ENCODE data around the gene FLOT1. TPM values are rescaled to one million over a fixed set of nuclear protein-coding genes. Genes with fewer than 3 reads are reported as not detected.

FLOT1 gene
- polyA plus RNA-seq, 1 donor = 94.5 TPM

GRCh38 chr6:30747902-30748769 is 5.6 kb upstream of the FLOT1 start:
- peak overlapping the region; percentile 73 for H3K27ac ChIP-seq (ENCODE audit: low read length)
- no peaks in the 10 kb centered on the region for H3K9me3 ChIP-seq (ENCODE audit: control insufficient read depth, low read depth, low read length)
- no peaks in the 10 kb centered on the region for H3K36me3 ChIP-seq (ENCODE audit: control insufficient read depth, insufficient read depth, low read length)
- DNase-seq = peak in 1 of 2 donors; percentile 65
- H3K4me1 ChIP-seq (ENCODE audit: control insufficient read depth, insufficient read depth, low read length) = peaks cover 46% of the 10 kb centered on the region
- H3K27me3 ChIP-seq (ENCODE audit: control insufficient read depth, insufficient read depth, low read length) = no peaks in the 10 kb centered on the region
- H3K4me3 ChIP-seq (ENCODE audit: low read length) = no peak overlapping the region
- WGBS (ENCODE audit: insufficient coverage, low lambda C conversion rate) = 13% methylated on average over 1 of the region's 6 CpGs

GRCh38 chr6:30747300-30747687 is 4.8 kb upstream of the FLOT1 start:
- no peaks in the 10 kb centered on the region for H3K27me3 ChIP-seq (ENCODE audit: control insufficient read depth, insufficient read depth, low read length)
- no peaks in the 10 kb centered on the region for H3K9me3 ChIP-seq (ENCODE audit: control insufficient read depth, low read depth, low read length)
- peak overlapping the region; percentile 73 for H3K27ac ChIP-seq (ENCODE audit: low read length)
- H3K4me1 ChIP-seq (ENCODE audit: control insufficient read depth, insufficient read depth, low read length) = peaks cover 43% of the 10 kb centered on the region
- no peak for DNase-seq
- no peak overlapping the region for H3K4me3 ChIP-seq (ENCODE audit: low read length)
- no peaks in the 10 kb centered on the region for H3K36me3 ChIP-seq (ENCODE audit: control insufficient read depth, insufficient read depth, low read length)
- no CpG with 5 or more reads among the region's 1 CpG for WGBS (ENCODE audit: insufficient coverage, low lambda C conversion rate)

- no peaks in the 10 kb centered on the region for H3K9me3 ChIP-seq (ENCODE audit: control insufficient read depth, low read depth, low read length)
- peaks cover 37% of the 10 kb centered on the region for H3K4me1 ChIP-seq (ENCODE audit: control insufficient read depth, insufficient read depth, low read length)
- WGBS (ENCODE audit: insufficient coverage, low lambda C conversion rate) = no CpG with 5 or more reads among the region's 54 CpGs
- H3K4me3 ChIP-seq (ENCODE audit: low read length) = peak within 1 kb of the TSS; percentile 98
- peaks cover 18% of the 10 kb centered on the region for H3K36me3 ChIP-seq (ENCODE audit: control insufficient read depth, insufficient read depth, low read length)
- H3K27me3 ChIP-seq (ENCODE audit: control insufficient read depth, insufficient read depth, low read length) = no peaks in the 10 kb centered on the region
- H3K27ac ChIP-seq (ENCODE audit: low read length) = peak within 1 kb of the TSS; percentile 92
- DNase-seq = peak; percentile 83 to 90
These were observed 1.7 kb upstream of the FLOT1 start, which contains the start of gene IER3 for GRCh38 chr6:30744054-30744805. Gene IER3 (minus strand): TSS chr6:30744547. CDS start chr6:30744518, 29 bp downstream.

GRCh38 chr6:30743099-30744053 is 889 bp upstream of the FLOT1 start:
- 50% methylated on average over 1 of the region's 55 CpGs for WGBS (ENCODE audit: insufficient coverage, low lambda C conversion rate)

GRCh38 chr6:30741789-30742315 is 635 bp downstream of the FLOT1 start:
- DNase-seq = no peak

More at GRCh38 chr6:30743099-30744053, 889 bp upstream of the FLOT1 start:
- no peaks in the 10 kb centered on the region for H3K9me3 ChIP-seq (ENCODE audit: control insufficient read depth, low read depth, low read length)
- H3K36me3 ChIP-seq (ENCODE audit: control insufficient read depth, insufficient read depth, low read length) = peaks cover 27% of the 10 kb centered on the region
- peak overlapping the region; percentile 92 for H3K27ac ChIP-seq (ENCODE audit: low read length)
- H3K4me3 ChIP-seq (ENCODE audit: low read length) = peak overlapping the region; percentile 98
- peaks cover 28% of the 10 kb centered on the region for H3K4me1 ChIP-seq (ENCODE audit: control insufficient read depth, insufficient read depth, low read length)
- no peak for DNase-seq
- no peaks in the 10 kb centered on the region for H3K27me3 ChIP-seq (ENCODE audit: control insufficient read depth, insufficient read depth, low read length)

GRCh38 chr6:30741063-30741779 is 1.3 kb downstream of the FLOT1 start:
- no peaks in the 10 kb centered on the region for H3K27me3 ChIP-seq (ENCODE audit: control insufficient read depth, insufficient read depth, low read length)
- peaks cover 45% of the 10 kb centered on the region for H3K36me3 ChIP-seq (ENCODE audit: control insufficient read depth, insufficient read depth, low read length)
- DNase-seq = no peak
- H3K4me1 ChIP-seq (ENCODE audit: control insufficient read depth, insufficient read depth, low read length) = peaks cover 21% of the 10 kb centered on the region
- H3K4me3 ChIP-seq (ENCODE audit: low read length) = peak overlapping the region; percentile 98
- no peaks in the 10 kb centered on the region for H3K9me3 ChIP-seq (ENCODE audit: control insufficient read depth, low read depth, low read length)
- peak overlapping the region; percentile 95 for H3K27ac ChIP-seq (ENCODE audit: low read length)
- no CpG with 5 or more reads among the region's 8 CpGs for WGBS (ENCODE audit: insufficient coverage, low lambda C conversion rate)

More at GRCh38 chr6:30741789-30742315, 635 bp downstream of the FLOT1 start:
- WGBS (ENCODE audit: insufficient coverage, low lambda C conversion rate) = 0% methylated on average over 3 of the region's 13 CpGs
- Histone ChIP-seq H3K27me3 (ENCODE audit: control insufficient read depth, insufficient read depth, low read length) (no peaks in the 10 kb centered on the region), H3K36me3 (ENCODE audit: control insufficient read depth, insufficient read depth, low read length) (peaks cover 40% of the 10 kb centered on the region), H3K4me1 (ENCODE audit: control insufficient read depth, insufficient read depth, low read length) (peaks cover 21% of the 10 kb centered on the region), H3K27ac (ENCODE audit: low read length) (peak overlapping the region; percentile 95), H3K9me3 (ENCODE audit: control insufficient read depth, low read depth, low read length) (no peaks in the 10 kb centered on the region), H3K4me3 (ENCODE audit: low read length) (peak overlapping the region; percentile 98)

GRCh38 chr6:30740540-30740870 is 2.0 kb downstream of the FLOT1 start:
- no peak for DNase-seq
- no peaks in the 10 kb centered on the region for H3K27me3 ChIP-seq (ENCODE audit: control insufficient read depth, insufficient read depth, low read length)
- no peak overlapping the region for H3K4me3 ChIP-seq (ENCODE audit: low read length)
- WGBS (ENCODE audit: insufficient coverage, low lambda C conversion rate) = no CpG with 5 or more reads among the region's 2 CpGs
- no peak overlapping the region for H3K27ac ChIP-seq (ENCODE audit: low read length)
- H3K9me3 ChIP-seq (ENCODE audit: control insufficient read depth, low read depth, low read length) = no peaks in the 10 kb centered on the region
- peaks cover 21% of the 10 kb centered on the region for H3K4me1 ChIP-seq (ENCODE audit: control insufficient read depth, insufficient read depth, low read length)
- peaks cover 51% of the 10 kb centered on the region for H3K36me3 ChIP-seq (ENCODE audit: control insufficient read depth, insufficient read depth, low read length)

- Histone ChIP-seq H3K4me1 (ENCODE audit: control insufficient read depth, insufficient read depth, low read length) (peaks cover 13% of the 10 kb centered on the region), H3K4me3 (ENCODE audit: low read length) (no peak overlapping the region), H3K27ac (ENCODE audit: low read length) (no peak overlapping the region), H3K36me3 (ENCODE audit: control insufficient read depth, insufficient read depth, low read length) (peaks cover 63% of the 10 kb centered on the region), H3K27me3 (ENCODE audit: control insufficient read depth, insufficient read depth, low read length) (no peaks in the 10 kb centered on the region), H3K9me3 (ENCODE audit: control insufficient read depth, low read depth, low read length) (no peaks in the 10 kb centered on the region)
- no CpG with 5 or more reads among the region's 6 CpGs for WGBS (ENCODE audit: insufficient coverage, low lambda C conversion rate)
- no peak for DNase-seq
These were observed 4.0 kb downstream of the FLOT1 start for GRCh38 chr6:30738532-30738931.

GRCh38 chr6:30735668-30736314 is 6.7 kb downstream of the FLOT1 start:
- no peaks in the 10 kb centered on the region for H3K9me3 ChIP-seq (ENCODE audit: control insufficient read depth, low read depth, low read length)
- 81% methylated on average over 4 of the region's 8 CpGs for WGBS (ENCODE audit: insufficient coverage, low lambda C conversion rate)
- H3K27ac ChIP-seq (ENCODE audit: low read length) = no peak overlapping the region
- no peaks in the 10 kb centered on the region for H3K27me3 ChIP-seq (ENCODE audit: control insufficient read depth, insufficient read depth, low read length)
- H3K4me3 ChIP-seq (ENCODE audit: low read length) = no peak overlapping the region
- no peak for DNase-seq
- peaks cover 75% of the 10 kb centered on the region for H3K36me3 ChIP-seq (ENCODE audit: control insufficient read depth, insufficient read depth, low read length)
- H3K4me1 ChIP-seq (ENCODE audit: control insufficient read depth, insufficient read depth, low read length) = no peaks in the 10 kb centered on the region
